Mesenteric fat pad (tissue), 1 donor: ENCODE data around the gene CIB2. TPM values are rescaled to one million over a fixed set of nuclear protein-coding genes. Genes with fewer than 3 reads are reported as not detected.
A peak's percentile ranks its signal among the peaks of the same experiment; 100 is the strongest.

Experiments
- DNase-seq: peaks from one replicate; pipeline ENCODE4 v3.0.0-alpha.2; 2020; ENCODE audit warnings: low spot score
- total RNA-seq: library from RNA; stranded (reverse); fragmentation: NEBNext Ultra II Directional; extraction: Animal tissue kit (Norgen Biotek cat#: 25700); gene quantifications from one replicate; pipeline ENCODE4 v1.2.1, GENCODE V29; 2021
- donor health status: DM: yes; HTN: yes; CAD: no.

CIB2 gene
- total RNA-seq, 1 donor from 2014 or later, result 5.5 TPM

DNA sequence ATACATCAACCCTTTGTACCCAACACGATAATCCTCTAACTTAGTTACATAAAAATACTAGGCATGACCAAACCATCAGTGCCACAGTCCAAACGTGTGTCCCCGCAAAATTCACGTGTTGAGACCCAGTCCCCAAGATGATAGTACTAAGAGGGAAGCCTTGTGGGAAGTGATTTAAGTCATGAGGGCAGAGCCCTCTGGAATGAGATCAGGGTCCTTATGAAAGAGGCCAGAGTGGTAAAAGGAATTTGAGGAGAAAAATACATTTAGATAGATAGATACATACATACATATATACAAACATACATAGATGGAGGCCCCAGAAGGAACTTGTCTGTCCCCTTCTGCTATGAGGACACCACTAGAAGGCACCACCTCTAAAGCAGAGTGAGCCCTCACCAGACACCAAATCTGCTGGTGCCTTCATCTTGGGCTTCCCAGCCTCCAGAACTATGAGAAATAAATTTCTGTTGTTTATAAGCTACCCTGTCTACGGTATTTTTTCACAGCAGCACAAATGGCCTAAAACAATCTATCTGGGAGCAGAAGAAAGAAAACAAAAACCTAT, 61.7 kb downstream of the CIB2 start:
- no peak for DNase-seq

DNA sequence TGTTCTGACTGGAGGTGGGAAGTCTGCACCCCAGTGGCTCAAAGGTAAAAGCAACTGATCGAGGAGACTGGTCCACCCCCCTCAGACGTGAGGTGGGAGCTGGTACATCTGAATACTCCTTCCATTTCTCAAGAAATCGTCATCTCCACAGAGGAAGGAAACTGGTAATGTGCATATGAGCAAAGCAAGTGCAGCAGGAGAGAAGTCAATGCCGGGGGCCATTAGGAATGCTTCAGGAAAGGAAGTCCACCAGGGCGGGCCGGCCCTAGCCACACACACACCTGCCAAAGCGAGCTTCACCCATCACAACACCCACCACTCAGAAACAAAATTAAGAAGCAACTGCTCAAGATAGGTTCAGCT, 62.2 kb downstream of the CIB2 start:
- peak; percentile 72 for DNase-seq

DNA sequence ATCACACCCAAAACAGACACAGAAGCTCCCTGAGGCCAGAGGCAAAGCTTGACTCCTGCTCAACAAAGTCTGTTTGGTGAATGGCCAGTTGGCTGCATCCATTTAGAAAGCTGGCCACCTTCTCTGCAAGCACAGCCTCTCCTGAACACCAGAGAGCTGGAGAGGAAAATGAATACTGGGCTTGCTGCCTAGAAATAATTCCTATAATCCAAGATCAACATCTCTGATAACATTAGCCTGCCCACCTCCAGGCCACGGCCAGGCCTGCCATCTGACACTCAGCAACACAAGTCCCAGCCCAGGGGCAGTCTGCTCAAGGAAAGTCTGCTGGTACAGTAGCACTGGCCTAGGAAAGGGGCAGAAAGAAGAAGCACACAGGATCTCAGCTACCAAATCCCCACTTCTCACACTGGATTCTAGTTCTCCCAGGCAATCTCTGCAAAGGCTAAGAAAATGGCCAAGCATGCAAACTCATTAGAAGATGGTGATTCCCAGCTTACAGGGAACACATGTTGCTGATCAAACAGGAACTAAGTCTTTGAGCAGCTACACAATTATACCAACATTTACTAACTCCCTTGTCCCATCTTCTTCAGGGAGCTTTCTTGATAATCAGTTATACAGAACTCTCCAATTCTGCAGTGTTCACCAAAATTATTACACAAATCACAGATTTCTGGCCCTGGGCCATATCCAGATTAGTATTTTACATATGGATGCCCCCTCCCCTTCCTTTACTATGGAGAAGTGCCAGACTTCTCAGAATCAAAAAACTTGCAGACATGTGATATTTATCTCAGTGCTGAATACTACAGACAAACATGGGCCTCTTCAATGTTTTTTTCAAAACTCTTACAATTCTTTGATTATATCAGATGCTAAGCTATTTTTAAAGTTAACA, 63.7 kb downstream of the CIB2 start:
- peak; percentile 64 for DNase-seq

DNA sequence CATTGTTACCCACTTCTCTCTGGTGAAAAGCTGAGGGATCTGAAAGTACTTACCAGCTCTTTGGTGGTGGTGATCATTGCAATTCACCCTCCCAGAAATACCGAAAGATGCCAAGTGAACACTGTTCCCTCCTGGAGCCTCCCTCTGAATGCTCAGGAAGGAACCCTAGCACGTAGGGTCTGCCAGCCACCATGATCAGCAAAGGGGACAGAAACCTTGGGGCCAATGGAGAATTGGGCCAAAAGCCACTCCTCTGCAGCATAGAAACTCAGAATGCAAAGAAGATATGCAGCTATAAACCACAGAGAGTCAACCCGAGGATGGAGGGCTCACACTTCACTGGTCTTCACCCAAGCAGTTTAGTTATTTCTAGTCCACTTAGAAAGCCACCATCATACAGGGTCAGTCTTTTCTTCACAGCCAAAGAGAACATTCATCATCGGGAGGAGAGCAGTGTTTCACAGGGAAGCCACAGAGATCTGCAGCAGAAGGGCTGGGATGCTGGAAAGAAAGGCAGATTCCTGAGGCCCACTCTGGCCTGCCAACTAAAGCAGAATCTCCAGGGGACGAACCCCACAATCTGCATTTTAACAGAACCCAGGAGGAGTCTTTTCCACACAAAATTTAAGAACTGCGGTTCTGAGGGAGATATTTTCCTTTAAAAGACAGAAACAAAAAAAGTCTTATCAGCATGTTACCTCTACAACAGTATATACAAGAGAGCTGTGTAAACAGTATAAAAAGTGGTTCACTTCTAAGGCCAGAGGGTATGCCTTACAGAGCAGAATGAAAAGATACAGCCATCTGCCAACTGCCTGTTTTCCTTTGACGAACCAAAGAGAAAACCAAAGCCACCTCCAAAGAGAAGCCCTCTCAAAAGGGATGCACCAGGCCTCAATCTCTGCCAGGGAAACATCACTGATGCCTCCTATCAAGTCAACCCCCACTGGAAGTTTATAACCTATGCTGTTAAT, 65.0 kb downstream of the CIB2 start:
- peak; percentile 22 for DNase-seq

DNA sequence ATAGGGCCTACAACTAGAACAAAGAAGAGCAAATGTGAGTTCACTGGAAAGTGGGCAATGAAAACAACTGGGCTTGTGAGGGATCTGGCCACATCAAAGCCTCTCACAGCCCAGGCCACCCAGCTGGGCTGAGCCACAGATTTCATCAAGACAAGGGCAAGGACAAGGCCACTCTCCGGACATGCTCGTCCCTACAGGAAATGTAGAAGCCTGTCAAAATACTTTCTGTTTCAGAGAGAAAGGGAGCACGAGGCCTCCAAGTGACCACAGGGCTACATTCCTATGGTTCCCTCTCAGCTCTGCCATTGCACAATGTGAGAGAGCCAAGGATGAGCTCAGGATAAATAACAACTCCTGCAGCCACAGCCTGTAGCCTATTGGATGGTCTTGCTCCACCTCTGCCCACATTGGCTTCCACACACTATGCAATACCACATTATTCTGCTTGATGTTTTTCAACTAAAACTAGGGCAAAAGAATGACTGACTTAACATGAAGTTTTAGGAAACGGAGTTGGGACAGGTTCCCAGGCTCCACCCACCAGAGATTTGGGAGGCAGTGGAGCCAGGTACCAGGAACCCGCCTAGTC, 65.9 kb downstream of the CIB2 start:
- DNase-seq, result peak; percentile 72

DNA sequence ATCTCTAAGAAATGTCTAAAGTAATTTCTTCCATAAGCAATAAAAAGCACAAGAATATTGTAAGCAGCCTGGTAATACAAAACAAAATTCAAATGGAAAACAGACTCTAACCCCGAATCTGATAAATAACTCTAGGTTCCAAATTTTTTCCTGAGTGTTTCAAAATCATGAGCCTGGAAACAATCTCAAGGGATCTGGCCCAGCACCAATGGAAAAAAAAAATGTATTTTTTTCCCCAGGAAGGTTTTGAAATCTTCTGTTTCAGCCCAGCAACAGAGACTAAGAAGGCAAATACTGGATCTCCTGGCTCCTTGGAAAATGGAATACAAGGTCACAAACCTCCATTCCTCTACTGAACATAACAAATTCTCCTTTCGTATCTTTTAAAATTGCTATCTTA, 66.7 kb downstream of the CIB2 start:
- no peak for DNase-seq

DNA sequence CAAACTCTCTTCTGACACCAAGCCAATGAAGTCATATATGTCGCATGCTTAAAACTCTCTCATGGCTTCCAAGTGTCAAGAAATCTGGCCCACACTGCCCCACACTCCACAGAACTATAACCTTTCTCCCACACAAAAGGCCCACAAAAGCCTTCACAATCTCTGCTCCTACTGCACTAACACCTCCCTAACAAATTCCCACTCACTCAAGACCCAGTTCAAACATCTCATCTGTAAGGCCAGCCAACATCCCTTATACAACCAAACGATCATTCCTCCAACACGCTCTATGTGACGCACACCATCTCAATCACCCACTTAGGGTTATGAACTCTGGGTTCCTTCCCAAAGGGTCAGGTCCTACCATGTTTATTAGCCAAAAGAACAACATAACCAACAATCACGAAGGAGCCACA, 67.3 kb downstream of the CIB2 start:
- DNase-seq, result peak; percentile 24

DNA sequence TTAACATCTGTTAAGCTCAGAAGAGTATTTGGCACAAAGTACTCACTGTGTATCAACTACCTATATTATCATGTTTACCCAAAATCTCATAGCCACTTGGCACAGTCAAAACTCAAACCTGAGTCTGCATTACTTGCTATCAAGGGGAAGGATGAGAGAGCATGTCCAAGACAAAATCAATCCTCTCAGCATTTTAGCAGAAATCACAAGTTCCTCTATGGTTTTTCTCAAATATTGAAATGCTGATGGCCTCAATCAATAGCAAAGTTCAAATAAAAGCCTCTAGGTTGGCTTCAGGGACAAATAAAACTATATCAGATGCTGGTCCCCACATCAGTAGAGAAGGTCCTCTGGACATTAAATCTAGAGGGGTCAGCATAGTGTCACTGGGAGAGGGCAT, 68.0 kb downstream of the CIB2 start:
- DNase-seq, result no peak

DNA sequence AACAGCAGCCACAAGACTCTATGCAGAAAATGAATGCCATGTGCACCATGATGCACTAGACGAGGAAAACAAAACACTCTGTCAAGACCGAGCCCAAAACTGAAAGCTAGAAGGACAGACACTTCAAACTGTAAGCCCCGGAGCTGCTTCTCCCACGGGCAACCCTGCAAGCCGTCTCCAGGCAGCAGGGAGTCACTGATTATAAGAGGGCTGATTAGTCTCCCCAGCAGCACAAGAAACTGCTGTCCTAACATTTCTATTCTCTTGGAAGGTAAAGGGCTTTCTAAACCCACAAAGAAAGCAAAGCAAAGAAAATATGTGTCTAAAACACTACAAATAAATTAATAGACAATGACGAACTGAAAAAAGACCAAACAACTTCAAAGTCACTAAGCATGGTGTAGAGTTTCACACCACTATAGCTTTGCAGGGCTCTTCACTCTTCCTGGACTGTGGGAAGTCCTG, 69.2 kb downstream of the CIB2 start:
- peak; percentile 35 for DNase-seq

DNA sequence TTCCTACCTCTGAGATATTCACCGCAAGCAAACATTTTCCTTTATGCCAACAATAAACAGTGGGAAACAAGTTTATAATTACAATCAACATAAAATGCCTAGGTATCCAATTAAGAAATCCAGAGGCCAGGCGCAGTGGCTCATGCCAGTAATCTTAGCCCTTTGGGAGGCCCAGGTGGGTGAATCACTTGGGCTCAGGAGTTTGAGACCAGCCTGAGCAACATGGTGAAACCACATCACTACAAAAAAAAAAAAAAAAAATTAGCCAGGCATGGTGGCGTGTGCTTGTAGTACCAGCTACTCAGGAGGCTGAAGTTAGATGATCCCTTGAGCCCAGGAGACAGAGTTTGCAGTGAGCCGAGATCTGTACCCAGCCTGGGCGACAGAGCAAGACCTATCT, 71.0 kb downstream of the CIB2 start:
- peak; percentile 18 for DNase-seq

DNA sequence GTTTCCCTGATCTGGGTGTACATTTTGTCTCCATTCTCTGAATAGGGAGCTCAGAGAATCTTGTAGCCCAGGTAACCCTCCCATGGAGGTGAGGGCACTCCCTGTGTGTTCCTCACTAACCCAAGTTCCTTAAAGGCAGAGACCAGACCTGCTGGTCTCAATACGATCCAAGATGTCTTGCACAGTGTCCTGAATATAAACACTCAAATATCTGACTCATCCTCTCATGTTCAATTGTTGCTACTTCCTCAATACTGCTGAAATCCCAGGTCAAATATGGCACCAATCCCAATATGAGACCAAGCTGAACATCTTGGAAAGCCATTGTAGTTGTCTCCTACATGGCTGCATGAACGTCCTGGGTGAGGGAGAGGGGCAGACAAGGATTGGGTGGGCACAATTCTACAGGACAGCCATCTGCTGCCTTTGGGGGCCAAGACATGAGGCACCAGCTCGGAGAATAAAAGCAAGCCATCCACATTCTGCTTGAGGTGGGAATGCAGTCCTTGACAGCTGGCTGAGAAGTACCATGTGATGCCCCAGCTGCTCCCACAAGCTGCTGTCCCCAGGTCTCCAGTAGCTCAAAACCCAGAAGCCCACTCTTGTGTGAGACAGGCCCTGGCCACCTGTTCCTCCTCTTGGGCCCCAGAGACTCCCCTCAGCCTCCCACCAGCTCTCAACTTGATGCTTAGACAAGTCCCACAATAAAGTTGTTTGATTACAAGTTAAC, 72.0 kb downstream of the CIB2 start:
- DNase-seq, result peak; percentile 49

DNA sequence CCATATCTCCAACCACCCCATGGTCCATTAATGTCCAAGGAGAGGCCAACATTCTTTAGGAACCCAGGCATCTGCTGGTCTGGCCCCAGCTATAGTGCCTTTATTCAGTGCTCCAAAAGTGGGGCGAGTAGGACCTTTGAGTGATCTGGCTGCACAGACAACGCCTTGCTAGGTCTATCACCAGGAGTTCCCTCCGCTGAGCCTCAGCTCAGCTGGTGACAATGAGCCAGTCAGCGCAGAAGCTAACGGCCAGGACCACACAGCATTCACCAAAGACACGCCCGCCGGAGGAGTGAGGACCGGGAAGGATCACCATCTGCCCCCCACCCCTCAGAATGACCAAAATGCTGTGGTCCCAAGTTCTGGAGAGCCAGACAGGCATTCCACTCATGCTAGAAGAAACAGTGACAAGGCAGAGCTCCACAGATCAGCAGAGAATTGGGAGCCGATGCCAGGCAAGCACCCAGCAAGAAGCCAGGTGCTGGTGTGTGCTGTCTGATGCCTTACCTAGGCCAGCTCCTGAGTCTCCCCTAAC, 72.8 kb downstream of the CIB2 start:
- peak; percentile 82 for DNase-seq

DNA sequence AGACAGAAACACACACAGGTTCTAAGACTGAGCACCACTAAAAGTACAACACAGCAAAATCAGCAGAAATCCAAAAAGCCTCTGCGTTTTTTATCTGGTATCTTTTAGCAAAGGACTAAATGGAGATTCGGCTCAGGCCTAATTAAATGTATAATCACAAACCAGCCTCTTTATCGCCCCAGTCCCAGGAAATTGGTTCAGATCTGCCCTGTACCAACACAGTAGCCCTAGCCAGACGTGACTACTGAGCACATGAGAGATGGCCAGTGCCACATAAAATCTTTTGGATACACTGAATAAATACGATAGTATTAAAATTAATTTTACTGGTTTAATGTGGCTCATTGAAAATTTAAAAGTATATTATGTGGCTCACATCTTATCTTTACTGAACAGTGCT, 73.4 kb downstream of the CIB2 start:
- no peak for DNase-seq

DNA sequence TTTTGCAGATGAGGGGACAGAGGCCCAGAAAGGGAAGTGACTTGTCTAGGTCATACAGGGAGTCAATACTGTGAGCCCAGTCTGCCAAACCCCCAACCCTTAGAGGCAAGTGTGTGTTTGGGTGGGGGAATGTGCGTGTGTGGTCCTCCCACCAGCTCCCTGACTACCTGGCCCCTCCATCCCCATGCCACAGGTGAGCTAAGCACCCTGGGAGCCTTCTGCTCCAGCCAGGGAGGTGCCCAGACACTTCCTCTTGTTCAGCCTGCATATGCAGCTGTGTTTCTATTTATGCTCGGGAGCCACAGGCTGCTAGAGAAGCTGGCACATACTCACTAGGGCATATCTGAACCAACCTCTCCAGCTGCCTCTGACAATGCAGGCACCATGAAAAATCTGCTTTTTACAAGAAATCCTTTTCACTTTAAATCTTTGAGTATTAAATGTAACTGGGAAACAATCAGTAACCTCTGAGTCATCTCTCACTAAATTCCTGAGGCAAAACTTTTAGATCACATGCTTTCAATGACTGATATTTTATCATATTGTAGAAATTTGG, 74.5 kb downstream of the CIB2 start:
- DNase-seq, result no peak

DNA sequence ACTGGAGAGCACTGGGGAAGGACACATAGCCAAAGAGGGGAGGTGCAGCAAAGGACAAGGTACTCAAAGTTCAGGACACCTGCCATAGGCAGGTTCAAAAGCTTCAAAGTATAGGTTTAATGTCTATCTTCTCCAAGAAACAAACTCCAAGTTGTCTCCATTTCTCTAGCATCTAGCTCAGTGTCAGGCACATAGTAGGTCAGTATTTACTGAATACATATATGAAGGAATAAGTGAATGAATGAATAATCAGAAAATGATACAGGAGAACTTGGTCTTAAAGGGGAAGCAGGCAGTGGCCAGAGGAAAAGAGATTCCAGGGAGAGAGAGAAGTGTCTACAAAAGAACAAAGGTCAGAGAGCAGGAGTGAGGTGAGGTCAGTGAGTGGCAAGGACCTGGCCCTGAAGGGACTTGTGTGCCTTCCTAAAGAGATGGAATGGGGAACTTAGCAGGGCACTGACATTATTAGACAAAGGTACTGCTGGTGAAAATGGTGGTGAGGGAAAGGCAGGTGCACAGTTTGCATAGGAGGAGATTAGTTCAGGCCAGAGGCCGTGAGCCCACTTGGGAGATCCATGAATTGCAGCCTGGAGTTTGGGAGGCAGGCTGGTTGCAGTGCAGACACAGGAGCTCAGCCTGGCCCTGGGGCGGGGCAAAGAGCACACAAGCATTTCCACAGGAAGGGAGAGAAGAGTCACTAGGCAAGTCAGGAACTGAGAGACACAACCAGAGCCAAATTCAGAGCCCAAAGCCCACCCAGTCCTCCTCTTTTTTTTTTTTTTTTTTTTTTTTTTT, 75.1 kb downstream of the CIB2 start:
- DNase-seq, result no peak

DNA sequence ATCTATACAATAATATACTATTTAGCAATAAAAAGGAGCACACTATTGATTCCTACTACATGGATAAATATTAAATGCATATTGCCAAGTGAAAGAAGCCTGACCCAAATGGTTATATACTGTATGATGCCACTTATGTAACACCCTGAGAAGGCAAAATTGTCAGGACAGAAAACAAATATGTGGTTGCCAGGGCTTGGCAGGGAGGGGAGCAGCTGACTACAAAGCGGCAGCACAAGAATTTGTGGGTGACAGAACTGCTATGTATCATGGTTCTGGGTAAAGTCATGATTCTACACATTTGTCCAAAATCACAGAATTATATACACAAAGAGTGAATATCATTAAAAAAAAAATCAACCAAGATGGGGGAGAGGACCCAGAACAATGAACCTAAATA, 76.3 kb downstream of the CIB2 start:
- no peak for DNase-seq
